ENCODE data around the gene KCNN3. TPM values are rescaled to one million over a fixed set of nuclear protein-coding genes. Genes with fewer than 3 reads are reported as not detected.

KCNN3 gene
- total RNA-seq, 1 donor from 2014 or later: 0.84 TPM

DNA sequence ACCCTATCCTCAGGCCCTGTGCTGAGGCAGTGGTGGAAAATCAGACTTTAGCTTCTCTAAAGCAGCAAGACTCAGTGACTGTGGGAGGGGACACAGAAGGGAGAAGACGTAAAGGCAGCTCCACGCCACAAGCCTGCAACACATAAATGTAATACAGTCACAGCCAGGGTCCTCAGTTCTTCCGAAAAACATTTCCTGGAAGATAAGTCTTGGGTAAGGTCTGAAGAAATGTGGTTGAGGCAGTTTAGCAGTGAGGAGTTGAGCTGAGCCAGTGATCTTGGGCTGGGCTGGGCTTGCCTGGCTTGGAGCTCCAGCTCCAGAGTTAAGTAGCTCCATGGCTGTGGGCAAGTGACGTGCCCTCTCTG, 134.3 kb downstream of the KCNN3 start:
- peaks cover 8% of the 10 kb centered on the region for H3K27me3 Mint-ChIP-seq (ENCODE audit: low read depth)

DNA sequence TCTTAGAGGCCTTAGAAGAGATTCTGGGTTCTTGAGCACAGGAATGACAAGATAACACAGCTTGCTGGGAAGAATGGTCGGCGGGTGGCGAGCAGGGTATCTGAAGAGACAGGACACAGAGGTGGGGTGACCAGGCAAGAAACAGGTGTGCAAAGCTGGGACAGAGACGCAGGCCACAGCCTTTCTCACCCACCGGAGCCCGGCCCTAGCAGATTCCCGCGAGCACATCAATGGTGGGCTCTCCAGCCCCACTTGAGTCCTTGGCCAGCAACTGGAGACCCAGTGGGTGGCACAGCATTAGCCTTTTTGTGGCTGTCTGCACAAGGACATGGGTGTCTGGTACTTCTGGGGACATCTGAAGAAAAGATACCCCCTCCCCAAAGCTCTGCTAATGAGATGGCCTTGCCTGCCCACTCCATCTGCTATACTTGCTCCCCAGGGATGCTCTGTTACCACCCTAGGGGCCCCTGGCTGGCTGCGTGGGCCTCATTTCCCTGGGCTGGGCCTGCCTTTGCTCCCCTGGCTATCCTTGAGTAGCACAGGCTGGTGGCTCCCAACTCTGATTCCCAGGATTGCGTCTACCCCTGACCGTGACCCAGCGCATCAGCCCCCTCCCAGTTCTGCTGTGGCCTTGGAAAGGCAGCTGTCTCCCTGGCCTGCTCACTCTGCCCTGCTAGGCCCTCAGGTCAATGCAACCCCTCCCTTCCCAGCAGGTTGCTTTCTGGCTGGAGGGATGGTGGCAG, 134.8 kb downstream of the KCNN3 start:
- Mint-ChIP-seq H3K27ac (ENCODE audit: unreplicated experiment) (peak overlapping the region; percentile 91), H3K27me3 (ENCODE audit: low read depth) (peaks cover 8% of the 10 kb centered on the region), H3K36me3 (ENCODE audit: low read depth) (no peaks in the 10 kb centered on the region), H3K4me3 (no peak overlapping the region), H3K9me3 (peaks cover 3% of the 10 kb centered on the region), H3K4me1 (peaks cover 12% of the 10 kb centered on the region)
- DNase-seq (ENCODE audit: low read depth, low spot score): no peak
- TF ChIP-seq, protein P1, sequence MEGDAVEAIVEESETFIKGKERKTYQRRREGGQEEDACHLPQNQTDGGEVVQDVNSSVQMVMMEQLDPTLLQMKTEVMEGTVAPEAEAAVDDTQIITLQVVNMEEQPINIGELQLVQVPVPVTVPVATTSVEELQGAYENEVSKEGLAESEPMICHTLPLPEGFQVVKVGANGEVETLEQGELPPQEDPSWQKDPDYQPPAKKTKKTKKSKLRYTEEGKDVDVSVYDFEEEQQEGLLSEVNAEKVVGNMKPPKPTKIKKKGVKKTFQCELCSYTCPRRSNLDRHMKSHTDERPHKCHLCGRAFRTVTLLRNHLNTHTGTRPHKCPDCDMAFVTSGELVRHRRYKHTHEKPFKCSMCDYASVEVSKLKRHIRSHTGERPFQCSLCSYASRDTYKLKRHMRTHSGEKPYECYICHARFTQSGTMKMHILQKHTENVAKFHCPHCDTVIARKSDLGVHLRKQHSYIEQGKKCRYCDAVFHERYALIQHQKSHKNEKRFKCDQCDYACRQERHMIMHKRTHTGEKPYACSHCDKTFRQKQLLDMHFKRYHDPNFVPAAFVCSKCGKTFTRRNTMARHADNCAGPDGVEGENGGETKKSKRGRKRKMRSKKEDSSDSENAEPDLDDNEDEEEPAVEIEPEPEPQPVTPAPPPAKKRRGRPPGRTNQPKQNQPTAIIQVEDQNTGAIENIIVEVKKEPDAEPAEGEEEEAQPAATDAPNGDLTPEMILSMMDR (conservative IDR thresholded peaks at IDR 0.05): no peak

More for the DNA sequence above, 134.3 kb downstream of the KCNN3 start:
- Mint-ChIP-seq H3K4me3 (no peak overlapping the region), H3K9me3 (peaks cover 3% of the 10 kb centered on the region), H3K36me3 (ENCODE audit: low read depth) (no peaks in the 10 kb centered on the region), H3K4me1 (peaks cover 7% of the 10 kb centered on the region), H3K27ac (ENCODE audit: unreplicated experiment) (peak overlapping the region; percentile 83)
- TF ChIP-seq, protein P1 (conservative IDR thresholded peaks at IDR 0.05): no peak
- no peak for DNase-seq (ENCODE audit: low read depth, low spot score)

DNA sequence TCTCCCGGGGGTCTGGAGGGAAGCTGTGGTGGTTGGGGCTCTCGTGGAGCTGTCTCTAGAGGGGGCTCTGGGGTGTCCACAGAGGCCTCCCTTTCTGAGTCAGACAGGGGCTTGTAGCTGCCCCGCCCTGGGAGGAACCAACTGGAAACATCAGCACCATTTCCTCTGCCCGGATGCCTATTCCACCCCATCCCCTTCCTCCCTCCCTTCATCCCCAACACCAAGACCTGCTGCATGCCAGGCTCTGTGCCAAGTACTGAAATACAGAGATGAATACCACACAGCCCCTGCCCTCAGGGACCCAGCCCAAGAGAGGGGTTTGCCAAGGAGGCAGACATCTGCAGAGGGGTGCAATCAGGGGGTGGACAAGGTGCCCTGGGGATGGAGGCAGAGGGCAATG, 136.5 kb downstream of the KCNN3 start:
- Mint-ChIP-seq H3K4me1 (peaks cover 28% of the 10 kb centered on the region), H3K27me3 (ENCODE audit: low read depth) (peaks cover 8% of the 10 kb centered on the region), H3K4me3 (no peak overlapping the region), H3K27ac (ENCODE audit: unreplicated experiment) (no peak overlapping the region), H3K36me3 (ENCODE audit: low read depth) (no peaks in the 10 kb centered on the region), H3K9me3 (no peaks in the 10 kb centered on the region)
- TF ChIP-seq, protein P1 (conservative IDR thresholded peaks at IDR 0.05): no peak
- no peak for DNase-seq (ENCODE audit: low read depth, low spot score)

DNA sequence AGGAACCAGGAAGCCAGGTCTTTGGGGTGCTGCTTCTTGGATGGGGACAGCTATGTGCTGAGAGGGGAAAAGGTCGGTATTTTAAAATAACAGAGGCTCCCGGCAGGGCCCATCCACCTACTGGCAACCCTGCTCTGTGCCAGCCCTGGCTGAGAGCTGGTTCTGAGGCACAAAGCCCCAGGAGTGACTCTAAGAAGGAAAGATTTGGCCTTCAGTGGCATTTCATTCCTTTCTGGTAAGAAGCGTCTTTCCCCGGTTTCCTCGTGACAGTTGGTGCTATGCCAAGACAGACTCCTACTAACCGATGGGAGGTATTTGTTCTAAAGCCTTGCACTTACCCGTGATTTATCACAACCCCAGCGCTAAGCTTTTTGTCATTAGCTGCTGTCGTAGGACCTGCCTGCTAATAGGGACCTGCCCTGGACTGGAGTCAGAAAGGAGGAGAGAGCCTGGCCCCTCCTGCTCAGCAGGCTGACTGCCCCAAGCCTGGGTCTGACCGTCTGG, 139.0 kb downstream of the KCNN3 start:
- H3K27ac Mint-ChIP-seq (ENCODE audit: unreplicated experiment): no peak overlapping the region
- no peaks in the 10 kb centered on the region for H3K27me3 Mint-ChIP-seq (ENCODE audit: low read depth)
- H3K4me1 Mint-ChIP-seq: peaks cover 54% of the 10 kb centered on the region
- no peak for DNase-seq (ENCODE audit: low read depth, low spot score)
- TF ChIP-seq, protein P1 (conservative IDR thresholded peaks at IDR 0.05): no peak
- no peak overlapping the region for H3K4me3 Mint-ChIP-seq
- no peaks in the 10 kb centered on the region for H3K9me3 Mint-ChIP-seq
- H3K36me3 Mint-ChIP-seq (ENCODE audit: low read depth): no peaks in the 10 kb centered on the region

DNA sequence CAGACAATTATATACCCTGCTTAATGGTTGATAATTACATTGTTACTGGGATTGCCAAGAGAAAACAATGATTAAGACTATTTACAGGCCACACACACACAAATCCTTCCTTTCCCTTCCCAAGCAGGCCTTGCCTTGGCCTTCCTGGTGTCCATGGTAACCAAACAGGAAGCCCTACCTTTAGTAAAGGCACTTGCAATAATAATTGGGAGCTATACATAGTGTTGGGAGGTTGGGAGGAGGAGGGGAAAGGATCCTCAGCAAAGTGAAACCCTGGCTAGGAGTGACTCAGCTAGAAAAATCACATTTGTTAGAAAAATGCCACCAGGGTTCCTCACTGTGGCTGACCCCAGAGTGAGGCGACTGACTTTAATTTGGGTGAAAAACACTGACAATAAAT, 139.8 kb downstream of the KCNN3 start:
- H3K36me3 Mint-ChIP-seq (ENCODE audit: low read depth): no peaks in the 10 kb centered on the region
- no peak for DNase-seq (ENCODE audit: low read depth, low spot score)
- peak overlapping the region; percentile 27 for H3K27ac Mint-ChIP-seq (ENCODE audit: unreplicated experiment)
- H3K9me3 Mint-ChIP-seq: no peaks in the 10 kb centered on the region
- no peaks in the 10 kb centered on the region for H3K27me3 Mint-ChIP-seq (ENCODE audit: low read depth)
- TF ChIP-seq, protein P1 (conservative IDR thresholded peaks at IDR 0.05): no peak
- no peak overlapping the region for H3K4me3 Mint-ChIP-seq
- peaks cover 59% of the 10 kb centered on the region for H3K4me1 Mint-ChIP-seq

Measured in neural crest cell (in vitro differentiated cells).